ENCODE measurements around the gene UTY. TPM values are rescaled to one million over a fixed set of nuclear protein-coding genes. Genes with fewer than 3 reads are reported as not detected.
"Not testable (repeated sequence)": the region's sequence is repeated elsewhere in the genome, so short reads cannot be mapped to it uniquely, and the experiment has no call there.

Gene UTY
- total RNA-seq, 2 experiments from 2014 or later, result 15.9 to 20.2 TPM

- Mint-ChIP-seq H3K36me3 (ENCODE audit: low read depth) (peaks cover 21% of the 10 kb centered on the region), H3K27ac (no peak overlapping the region), H3K4me1 (ENCODE audit: low read depth) (peaks cover 2% of the 10 kb centered on the region), H3K27me3 (ENCODE audit: low read depth) (no peaks in the 10 kb centered on the region), H3K9me3 (no peaks in the 10 kb centered on the region), H3K4me3 (no peak overlapping the region)
- no peak for DNase-seq
- CTCF ChIA-PET, result no interaction called here
- intact Hi-C loops (cut with micrococcal nuclease), result no loop called here
These were observed 200.3 kb downstream of the UTY start for GRCh38 chrY:13279561-13279960.

GRCh38 chrY:13271706-13272105, 208.1 kb downstream of the UTY start:
- Mint-ChIP-seq H3K27me3 (ENCODE audit: low read depth) (no peaks in the 10 kb centered on the region), H3K4me3 (no peak overlapping the region), H3K9me3 (no peaks in the 10 kb centered on the region), H3K4me1 (ENCODE audit: low read depth) (no peaks in the 10 kb centered on the region), H3K36me3 (ENCODE audit: low read depth) (peaks cover 38% of the 10 kb centered on the region), H3K27ac (no peak overlapping the region)
- no peak for DNase-seq
- intact Hi-C loops (cut with micrococcal nuclease), result no loop called here
- CTCF ChIA-PET, result no interaction called here

- H3K4me3 Mint-ChIP-seq; H3K27ac Mint-ChIP-seq; DNase-seq; H3K9me3 Mint-ChIP-seq; H3K27me3 Mint-ChIP-seq (ENCODE audit: low read depth); intact Hi-C loops (cut with micrococcal nuclease); CTCF ChIA-PET; H3K4me1 Mint-ChIP-seq (ENCODE audit: low read depth): not testable (repeated sequence)
- H3K36me3 Mint-ChIP-seq (ENCODE audit: low read depth), result peaks cover 29% of the 10 kb centered on the region
These were observed 225.8 kb downstream of the UTY start for GRCh38 chrY:13253941-13254440.

GRCh38 chrY:13250421-13250820, 229.4 kb downstream of the UTY start:
- H3K9me3 Mint-ChIP-seq, result no peaks in the 10 kb centered on the region
- CTCF ChIA-PET, result no interaction called here
- no peak overlapping the region for H3K4me3 Mint-ChIP-seq
- peaks cover 18% of the 10 kb centered on the region for H3K36me3 Mint-ChIP-seq (ENCODE audit: low read depth)
- H3K27me3 Mint-ChIP-seq (ENCODE audit: low read depth), result no peaks in the 10 kb centered on the region
- no peak overlapping the region for H3K27ac Mint-ChIP-seq
- H3K4me1 Mint-ChIP-seq (ENCODE audit: low read depth), result no peaks in the 10 kb centered on the region
- intact Hi-C loops (cut with micrococcal nuclease), result no loop called here
- DNase-seq, result no peak

- Mint-ChIP-seq H3K9me3 (peaks cover 12% of the 10 kb centered on the region), H3K4me1 (ENCODE audit: low read depth) (no peaks in the 10 kb centered on the region), H3K27me3 (ENCODE audit: low read depth) (no peaks in the 10 kb centered on the region), H3K27ac (no peak overlapping the region), H3K36me3 (ENCODE audit: low read depth) (peaks cover 41% of the 10 kb centered on the region), H3K4me3 (no peak overlapping the region)
- DNase-seq, result no peak
- intact Hi-C loops (cut with micrococcal nuclease), result no loop called here
- CTCF ChIA-PET, result no interaction called here
These were observed 236.1 kb downstream of the UTY start for GRCh38 chrY:13243716-13244115.

- CTCF ChIA-PET, result no interaction called here
- Mint-ChIP-seq H3K9me3 (peaks cover 17% of the 10 kb centered on the region), H3K27ac (no peak overlapping the region), H3K36me3 (ENCODE audit: low read depth) (peaks cover 32% of the 10 kb centered on the region), H3K4me3 (no peak overlapping the region), H3K27me3 (ENCODE audit: low read depth) (no peaks in the 10 kb centered on the region), H3K4me1 (ENCODE audit: low read depth) (no peaks in the 10 kb centered on the region)
- intact Hi-C loops (cut with micrococcal nuclease), result no loop called here
- DNase-seq, result no peak
These were observed 245.9 kb downstream of the UTY start for GRCh38 chrY:13233901-13234300.

GRCh38 chrY:13233118-13233517, 246.7 kb downstream of the UTY start:
- Mint-ChIP-seq H3K27ac (no peak overlapping the region), H3K27me3 (ENCODE audit: low read depth) (no peaks in the 10 kb centered on the region), H3K4me1 (ENCODE audit: low read depth) (no peaks in the 10 kb centered on the region), H3K36me3 (ENCODE audit: low read depth) (peaks cover 24% of the 10 kb centered on the region), H3K9me3 (peaks cover 17% of the 10 kb centered on the region), H3K4me3 (no peak overlapping the region)
- CTCF ChIA-PET, result no interaction called here
- DNase-seq, result no peak
- intact Hi-C loops (cut with micrococcal nuclease), result no loop called here

- Mint-ChIP-seq H3K27ac (no peak overlapping the region), H3K4me3 (no peak overlapping the region), H3K9me3 (peaks cover 10% of the 10 kb centered on the region), H3K27me3 (ENCODE audit: low read depth) (no peaks in the 10 kb centered on the region), H3K4me1 (ENCODE audit: low read depth) (no peaks in the 10 kb centered on the region), H3K36me3 (ENCODE audit: low read depth) (no peaks in the 10 kb centered on the region)
- intact Hi-C loops (cut with micrococcal nuclease), result loop anchor here (10.0 kb wide), 1 partner anchor 913 kb away; no protein-coding TSS in a partner anchor
- CTCF ChIA-PET, result interaction anchor here (0.7 kb wide), 1 partner anchor 293 kb away, joined by 3 read pairs; no protein-coding TSS in a partner anchor
- DNase-seq, result no peak
These were observed 252.4 kb downstream of the UTY start for GRCh38 chrY:13227354-13227953.

- intact Hi-C loops (cut with micrococcal nuclease), result no loop called here
- no peaks in the 10 kb centered on the region for H3K9me3 Mint-ChIP-seq
- H3K4me3 Mint-ChIP-seq, result no peak overlapping the region
- H3K36me3 Mint-ChIP-seq (ENCODE audit: low read depth), result no peaks in the 10 kb centered on the region
- no peak for DNase-seq
- no peaks in the 10 kb centered on the region for H3K27me3 Mint-ChIP-seq (ENCODE audit: low read depth)
- H3K27ac Mint-ChIP-seq, result no peak overlapping the region
- H3K4me1 Mint-ChIP-seq (ENCODE audit: low read depth), result no peaks in the 10 kb centered on the region
- CTCF ChIA-PET, result no interaction called here
These were observed 268.7 kb downstream of the UTY start for GRCh38 chrY:13210961-13211646.

GRCh38 chrY:13205214-13205613, 274.6 kb downstream of the UTY start:
- H3K4me1 Mint-ChIP-seq (ENCODE audit: low read depth), result peaks cover 3% of the 10 kb centered on the region
- no peaks in the 10 kb centered on the region for H3K27me3 Mint-ChIP-seq (ENCODE audit: low read depth)
- CTCF ChIA-PET, result no interaction called here
- DNase-seq, result no peak
- no peak overlapping the region for H3K4me3 Mint-ChIP-seq
- H3K9me3 Mint-ChIP-seq, result no peaks in the 10 kb centered on the region
- H3K27ac Mint-ChIP-seq, result no peak overlapping the region
- no peaks in the 10 kb centered on the region for H3K36me3 Mint-ChIP-seq (ENCODE audit: low read depth)
- intact Hi-C loops (cut with micrococcal nuclease), result no loop called here

Other genes starting within 250 kb of the UTY start
- gene TMSB4Y, start 223.9 kb upstream of the UTY start, total RNA-seq, result 1 to 10 TPM; 1.4 to 1.6 TPM

All from activated naive CD4-positive, alpha-beta T cell treated with anti-CD3 and anti-CD28 coated beads for 36 hours (primary cell).